HG02885 (cell line): ENCODE measurements around the gene DPYSL5.
"Not testable (repeated sequence)": the region's sequence is repeated elsewhere in the genome, so short reads cannot be mapped to it uniquely, and the experiment has no call there.

Source experiments
- ATAC-seq: cut with Tn5 transposase; IDR thresholded peaks from one replicate; pipeline ENCODE4 v1.9.1; 2021; ENCODE audit warnings: mild to moderate bottlenecking; ENCODE audit not compliant: unreplicated experiment, poor library complexity

DPYSL5 gene, protein sequence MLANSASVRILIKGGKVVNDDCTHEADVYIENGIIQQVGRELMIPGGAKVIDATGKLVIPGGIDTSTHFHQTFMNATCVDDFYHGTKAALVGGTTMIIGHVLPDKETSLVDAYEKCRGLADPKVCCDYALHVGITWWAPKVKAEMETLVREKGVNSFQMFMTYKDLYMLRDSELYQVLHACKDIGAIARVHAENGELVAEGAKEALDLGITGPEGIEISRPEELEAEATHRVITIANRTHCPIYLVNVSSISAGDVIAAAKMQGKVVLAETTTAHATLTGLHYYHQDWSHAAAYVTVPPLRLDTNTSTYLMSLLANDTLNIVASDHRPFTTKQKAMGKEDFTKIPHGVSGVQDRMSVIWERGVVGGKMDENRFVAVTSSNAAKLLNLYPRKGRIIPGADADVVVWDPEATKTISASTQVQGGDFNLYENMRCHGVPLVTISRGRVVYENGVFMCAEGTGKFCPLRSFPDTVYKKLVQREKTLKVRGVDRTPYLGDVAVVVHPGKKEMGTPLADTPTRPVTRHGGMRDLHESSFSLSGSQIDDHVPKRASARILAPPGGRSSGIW

DNA sequence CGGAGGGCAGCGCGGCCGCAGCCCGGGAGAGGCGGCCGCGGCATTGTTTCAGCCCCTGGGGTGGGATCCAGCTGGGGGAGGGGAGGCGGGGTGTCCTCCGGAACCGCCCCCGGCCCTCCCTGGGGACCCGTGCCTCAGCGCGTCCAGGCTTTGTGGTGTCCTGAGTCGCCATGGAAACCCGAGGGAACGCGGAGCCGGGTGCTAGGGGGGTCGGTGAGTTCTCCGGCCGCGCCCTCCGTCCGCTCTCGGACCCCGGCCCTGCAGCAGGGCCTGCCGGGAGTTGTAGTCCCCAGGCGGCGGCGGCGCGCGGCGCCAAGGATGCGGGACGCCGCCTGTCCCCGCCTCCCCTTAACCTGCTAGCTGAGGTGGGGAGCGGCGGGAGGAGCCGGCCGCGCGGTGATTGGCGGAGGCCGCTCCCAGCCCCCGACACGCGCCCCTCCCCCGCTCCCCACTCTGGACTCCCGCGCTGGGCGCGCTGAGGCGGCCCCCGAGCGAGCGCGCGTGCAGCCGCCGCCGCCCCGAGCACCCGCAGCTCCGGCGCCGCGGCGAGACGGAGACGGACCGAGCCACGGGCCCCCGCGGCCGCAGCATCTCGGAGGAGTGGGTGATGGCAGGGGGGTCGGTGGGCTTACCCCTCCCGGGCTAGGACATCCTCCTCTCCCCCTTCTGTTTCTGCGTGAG is at the start of gene DPYSL5:
DPYSL5 (plus strand) TSS at position 478 of the 681 bp plus-strand sequence. CDS start 50,368 bp downstream, outside the sequence.
- no peak for ATAC-seq

DNA sequence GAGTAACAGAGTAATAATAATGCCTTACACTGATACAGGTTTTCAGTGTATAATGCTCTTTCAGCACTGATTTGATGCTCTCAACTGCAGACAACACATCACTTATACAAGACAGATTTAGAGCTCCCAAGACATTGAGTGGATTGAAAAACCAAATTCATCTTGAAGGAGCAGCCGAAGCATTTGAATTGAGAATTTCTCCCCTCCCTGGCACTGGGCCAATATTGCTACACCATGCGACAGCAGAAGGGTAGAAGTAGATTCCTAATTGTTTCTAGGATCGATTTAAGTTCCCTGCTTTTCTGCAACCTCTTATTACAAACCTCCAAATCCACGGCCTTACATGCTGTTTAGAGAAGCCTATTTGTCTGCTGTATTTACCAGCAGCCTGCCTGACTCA is 46.6 kb upstream of the DPYSL5 start:
- ATAC-seq, result no peak

DNA sequence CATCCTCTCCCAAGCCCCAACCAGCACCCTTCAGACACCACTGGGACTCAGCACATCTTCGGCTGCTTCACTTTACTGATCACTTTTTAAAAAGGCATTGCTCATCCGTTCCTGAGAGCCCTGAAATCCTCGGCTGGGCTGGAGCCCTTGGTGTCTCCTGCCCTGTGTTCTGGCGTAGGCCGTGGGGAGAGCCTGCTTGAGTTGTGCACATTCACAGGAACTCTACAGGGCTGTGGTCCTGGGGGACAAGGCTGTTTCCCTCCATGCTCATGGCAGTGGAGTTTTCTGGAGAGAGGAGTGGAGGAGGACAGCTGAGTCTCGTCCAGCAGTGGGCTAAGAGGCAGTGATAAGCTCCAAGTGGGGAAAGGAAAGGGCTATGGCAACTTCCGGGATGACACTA is 46.1 kb upstream of the DPYSL5 start:
- ATAC-seq, result no peak

DNA sequence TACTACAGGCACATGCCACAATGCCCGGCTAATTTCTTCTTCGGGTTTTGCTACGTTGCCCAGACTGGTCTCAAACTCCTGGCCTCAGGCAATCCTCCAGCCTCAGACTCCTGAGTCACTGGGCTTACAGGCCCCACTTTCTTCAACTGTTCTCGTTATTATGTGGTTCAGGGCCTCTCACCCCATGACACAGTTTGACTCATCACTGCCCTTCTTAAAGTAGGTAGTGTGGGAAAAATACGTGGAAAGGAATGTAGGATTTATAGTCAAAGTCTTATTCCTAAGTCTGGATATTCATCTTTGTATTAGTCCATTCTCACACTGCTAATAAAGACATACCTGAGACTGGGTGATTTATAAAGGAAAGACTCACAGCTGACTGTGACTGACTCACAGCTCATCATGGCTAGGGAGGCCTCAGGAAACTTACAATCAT is 42.7 kb upstream of the DPYSL5 start:
- ATAC-seq, result no peak

DNA sequence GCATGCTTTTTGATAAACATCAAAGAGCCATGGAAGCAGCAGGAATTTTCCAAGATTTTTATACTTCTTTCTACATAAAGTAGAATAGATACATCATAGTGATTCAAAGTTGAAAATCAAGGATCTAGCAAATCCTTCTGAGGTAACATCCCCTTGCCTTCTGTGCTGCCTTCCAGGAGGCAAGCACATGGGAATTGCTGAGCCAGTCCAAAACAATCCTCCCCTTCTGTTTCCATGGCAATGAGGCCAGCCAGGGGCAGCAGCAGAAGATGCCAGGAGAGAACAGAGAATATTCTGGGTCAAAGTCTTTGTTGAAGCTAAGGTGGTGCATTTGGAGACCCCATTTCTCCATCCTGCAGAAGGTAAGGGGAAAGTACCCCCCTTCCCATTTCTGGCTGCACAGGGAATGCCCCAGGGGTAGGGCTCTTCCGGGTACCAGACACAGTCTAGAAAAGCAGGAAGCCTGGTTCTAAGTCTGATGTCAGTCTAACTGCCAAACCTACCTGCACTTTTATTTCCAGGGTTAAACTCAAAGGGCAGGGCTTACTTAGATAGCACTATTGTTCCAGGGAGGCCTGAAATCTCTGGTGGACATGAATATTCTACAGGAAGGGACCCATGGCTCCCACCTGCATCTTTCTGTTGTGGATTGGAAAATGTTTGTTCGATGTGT is 40.0 kb upstream of the DPYSL5 start:
- ATAC-seq, result no peak

DNA sequence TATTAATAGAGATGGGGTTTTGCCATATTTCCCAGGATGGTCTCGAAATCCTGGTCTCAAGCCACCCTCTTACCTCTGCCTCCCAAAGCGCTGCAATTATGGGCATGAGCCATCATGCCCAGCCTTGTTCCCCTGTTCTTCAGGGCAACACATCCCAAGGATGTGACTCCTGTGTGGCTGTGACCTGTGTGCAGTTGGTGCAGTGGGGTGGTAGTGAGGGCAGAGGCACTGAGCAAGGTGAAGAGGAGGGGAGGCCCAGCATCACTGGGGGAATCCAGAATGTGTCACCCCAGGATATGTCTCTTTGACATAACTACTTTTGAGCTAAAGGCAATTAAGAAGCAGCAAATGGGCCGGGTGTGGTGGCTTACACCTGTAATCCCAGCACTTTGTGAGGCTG is 38.7 kb upstream of the DPYSL5 start:
- ATAC-seq, result no peak

DNA sequence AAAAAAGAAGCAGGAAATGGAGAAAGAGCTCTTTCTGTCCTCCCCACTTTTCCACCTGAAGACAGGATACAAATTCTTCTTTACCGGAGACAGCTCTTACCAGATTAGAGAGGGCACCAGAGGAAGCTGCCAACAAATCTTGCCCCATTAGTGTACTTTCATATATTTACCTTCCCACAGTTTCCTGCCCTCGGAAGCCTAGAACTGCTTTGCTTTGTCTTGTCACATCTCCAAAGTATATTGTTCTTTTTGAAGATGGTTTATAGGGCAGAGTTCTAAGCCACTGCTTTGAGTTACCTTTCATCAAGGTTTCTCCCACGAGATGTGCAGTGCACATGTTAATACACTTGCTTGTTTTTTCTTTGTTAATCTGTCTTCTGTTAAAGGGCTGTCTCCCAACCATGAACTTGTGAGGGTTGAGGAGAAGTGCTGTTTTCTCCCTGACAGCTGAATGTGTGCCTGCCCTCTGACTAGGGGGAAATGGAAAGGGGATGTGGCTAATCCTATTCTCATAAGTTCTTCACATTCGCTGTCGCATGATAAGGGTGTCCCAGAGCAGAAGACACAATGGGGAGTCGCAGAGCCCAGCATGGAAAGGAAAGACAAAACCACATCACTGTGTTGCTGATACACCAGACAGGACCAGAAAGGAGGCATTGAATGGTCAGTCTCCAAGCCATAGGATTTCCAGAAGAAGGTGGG is 37.9 kb upstream of the DPYSL5 start:
- ATAC-seq, result no peak

DNA sequence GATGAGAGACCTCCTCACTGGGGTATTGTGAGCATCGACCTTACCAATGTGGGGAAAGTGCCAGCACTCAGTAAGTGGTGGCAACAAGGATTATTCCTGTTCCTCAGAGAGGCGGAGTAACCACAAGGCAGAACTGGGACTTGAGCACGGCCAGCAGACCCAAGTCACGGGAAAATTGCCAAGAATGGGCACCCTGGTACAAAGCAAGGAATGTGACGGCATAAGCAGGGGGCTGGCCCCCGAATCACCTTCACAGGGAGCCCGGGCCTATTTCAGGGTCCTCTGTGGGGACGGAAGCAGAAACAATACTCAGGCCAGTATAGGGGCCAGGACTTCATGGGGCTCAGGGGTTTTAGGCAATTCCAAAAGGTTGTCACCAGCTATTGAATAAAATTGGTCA is 36.7 kb upstream of the DPYSL5 start:
- no peak for ATAC-seq

DNA sequence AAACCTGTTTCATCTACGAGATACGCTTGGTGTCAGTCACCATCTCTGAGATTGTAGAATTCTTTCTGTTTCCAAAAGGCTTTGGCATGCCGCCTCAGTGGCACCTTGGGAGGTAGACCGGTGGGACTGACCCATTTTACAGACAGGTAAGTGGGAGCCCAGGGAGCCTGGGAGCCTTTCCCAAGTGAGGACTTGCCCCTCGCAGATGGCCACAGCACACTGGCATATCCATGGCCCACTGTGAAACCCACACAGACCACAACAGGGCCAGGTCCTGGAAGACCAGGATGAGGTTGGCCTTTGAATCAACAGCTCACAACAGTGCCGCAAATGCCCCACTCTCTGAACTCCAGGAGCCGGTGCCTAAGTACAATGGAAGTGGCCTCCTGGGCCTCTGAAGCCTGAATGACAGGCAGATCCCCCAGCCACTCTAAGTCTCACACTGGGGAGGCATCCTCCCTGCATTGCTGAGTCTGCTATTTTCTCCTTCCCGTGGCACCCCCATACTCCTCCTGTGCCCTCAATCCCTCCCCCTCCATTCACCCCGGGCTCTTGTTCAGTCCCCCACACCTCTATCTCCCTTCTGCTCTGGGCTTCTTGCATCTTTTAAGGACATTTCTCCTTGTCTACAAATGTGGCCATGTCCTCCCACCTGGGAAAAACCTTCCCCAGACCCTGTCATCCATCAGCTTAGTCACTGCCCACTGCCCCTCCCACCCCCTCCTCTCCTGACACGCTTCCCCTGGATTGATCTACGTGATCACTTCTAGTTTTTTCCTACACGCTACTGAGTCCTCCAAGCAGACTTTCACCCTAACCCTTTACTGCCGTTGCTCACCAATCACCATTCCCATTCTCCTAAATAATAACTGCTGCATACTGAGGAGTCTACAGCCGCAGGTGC is 35.9 kb upstream of the DPYSL5 start:
- ATAC-seq, result no peak

DNA sequence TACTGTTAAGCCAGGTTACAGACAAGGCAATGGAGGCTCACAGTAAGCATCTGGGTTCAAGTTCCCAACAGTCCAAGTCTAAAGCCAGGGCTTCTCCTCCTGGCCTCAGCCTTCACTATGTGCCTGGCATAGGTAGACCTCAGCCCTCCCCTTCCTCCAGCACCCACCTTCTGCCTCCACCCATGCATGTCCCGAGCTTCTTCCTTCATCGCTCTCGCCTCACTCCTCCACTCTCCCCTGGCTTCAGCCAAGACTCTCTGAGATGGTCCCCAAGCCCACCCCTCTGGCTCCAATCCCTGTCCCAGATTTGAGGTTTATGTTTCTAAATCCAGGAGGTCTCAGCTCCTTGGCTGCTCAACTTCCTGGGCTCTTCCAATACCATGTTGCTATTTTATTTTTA is 35.2 kb upstream of the DPYSL5 start:
- ATAC-seq, result no peak

DNA sequence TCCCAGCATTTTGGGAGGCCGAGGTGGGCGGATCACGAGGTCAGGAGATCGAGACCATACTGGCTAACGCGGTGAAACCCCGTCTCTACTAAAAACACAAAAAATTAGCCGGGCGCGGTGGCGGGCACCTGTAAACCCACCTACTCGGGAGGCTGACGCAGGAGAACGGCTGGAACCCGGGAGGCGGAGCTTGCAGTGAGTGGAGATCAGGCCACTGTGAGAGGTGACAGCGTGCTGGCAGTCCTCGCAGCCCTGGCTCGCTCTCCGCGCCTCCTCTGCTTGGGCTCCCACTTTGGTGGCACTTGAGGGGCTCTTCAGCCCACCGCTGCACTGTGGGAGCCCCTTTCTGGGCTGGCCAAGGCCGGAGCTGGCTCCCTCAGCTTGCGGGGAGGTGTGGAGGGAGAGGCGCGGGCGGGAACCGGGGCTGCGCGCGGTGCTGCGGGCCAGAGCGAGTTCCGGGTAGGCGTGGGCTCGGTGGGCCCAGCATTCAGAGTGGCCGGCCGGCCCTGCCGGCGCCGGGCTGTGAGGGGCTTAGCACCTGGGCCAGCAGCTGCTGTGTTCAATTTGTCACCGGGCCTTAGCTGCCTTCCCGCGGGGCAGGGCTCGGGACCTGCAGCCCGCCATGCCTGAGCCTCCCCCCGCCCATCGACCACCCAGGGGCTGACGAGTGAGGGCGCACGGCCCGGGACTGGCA is 33.7 kb upstream of the DPYSL5 start:
- not testable (repeated sequence) for ATAC-seq

DNA sequence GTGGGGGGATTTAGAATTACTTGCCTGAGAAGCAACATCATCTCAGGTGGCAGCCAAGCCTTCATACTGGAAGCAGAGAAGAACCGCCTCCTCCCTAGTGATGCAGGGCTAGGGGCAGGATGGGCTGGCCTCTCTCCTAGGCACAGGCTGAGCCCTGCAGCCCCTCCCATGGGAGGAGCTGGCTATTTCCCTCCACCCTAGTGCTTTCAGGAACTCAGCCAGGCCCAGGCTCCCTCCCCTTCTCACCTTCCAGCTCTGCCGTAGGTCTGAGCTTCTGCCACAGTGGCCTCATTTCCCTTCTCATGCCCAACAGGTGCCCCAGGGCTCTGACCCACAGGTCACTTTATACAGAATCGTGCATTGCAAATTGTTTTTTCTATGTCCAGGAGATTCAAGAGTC is 31.0 kb upstream of the DPYSL5 start:
- ATAC-seq, result no peak

DNA sequence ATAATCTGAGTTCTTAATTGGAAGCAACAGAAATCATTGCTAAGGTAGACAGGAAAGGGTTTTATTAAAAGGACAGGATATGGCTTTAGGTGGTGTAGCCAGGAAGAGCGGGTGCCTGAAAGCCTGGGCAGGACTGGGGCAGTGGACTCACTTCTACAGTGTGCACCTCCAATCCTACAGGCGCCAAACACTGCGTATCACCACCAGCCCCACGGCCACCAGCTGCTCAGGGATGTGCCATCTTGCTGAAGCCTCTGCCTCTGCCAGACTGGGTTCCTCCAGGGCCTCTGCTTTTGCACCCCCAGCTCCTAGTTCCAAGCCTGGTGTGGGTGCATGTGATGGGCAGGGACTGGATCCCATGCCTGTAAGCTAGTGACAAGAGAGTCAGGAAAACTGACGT is 29.7 kb upstream of the DPYSL5 start:
- ATAC-seq, result no peak

DNA sequence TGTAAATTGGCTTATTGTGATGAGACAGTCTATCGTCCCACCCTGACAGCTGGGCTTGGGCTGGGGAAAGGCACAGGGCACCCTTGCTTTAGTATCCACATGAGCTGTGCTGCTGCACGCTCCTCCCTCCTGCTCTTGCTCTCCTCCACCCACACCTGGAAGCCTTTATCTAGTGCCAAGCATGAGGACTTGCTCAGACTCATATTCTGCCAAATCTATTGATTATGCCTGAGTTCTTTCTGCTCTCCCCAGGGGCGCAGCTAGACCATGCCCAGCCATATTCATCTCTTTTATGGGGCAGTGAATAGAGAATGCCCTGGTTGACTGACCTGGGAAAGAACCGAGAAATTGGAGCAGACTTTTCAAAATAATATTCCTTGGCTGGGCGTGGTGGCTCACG is 29.0 kb upstream of the DPYSL5 start:
- no peak for ATAC-seq

DNA sequence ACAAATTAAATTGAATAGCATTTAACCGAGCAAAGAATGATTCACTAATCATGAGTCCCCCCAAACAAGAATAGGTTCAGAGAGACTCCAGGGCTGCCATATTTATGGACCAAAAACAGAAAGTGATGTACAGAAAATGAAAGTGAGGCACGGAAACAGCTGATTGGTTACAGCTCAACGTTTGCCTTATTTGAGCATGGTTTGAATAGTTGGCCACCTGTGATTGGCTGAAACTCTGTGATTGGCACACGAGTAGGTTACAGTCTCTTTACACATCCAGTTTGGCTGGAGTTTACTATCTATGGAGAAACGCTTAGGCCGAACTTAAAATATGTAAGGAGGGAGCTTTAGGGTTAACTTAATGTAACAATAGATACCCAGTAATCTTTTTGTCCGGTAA is 27.0 kb upstream of the DPYSL5 start:
- no peak for ATAC-seq

DNA sequence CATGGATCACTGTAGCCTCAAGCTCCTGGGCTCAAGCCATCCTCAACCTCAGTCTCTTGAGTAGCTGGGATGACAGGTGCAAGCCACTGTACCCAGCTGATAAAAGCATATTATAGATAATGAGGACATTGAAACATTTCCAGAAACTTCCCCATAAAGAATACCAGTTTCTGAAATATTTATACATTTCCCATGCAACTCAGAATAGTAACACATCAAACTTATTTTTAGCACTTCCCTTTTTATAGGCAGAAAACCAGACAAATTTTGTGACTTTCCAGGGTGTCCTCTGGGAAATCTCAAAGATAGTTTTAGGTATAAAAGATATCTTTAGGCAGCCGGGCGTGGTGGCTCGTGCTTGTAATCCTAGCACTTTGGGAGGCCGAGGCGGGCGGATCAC is 25.1 kb upstream of the DPYSL5 start:
- no peak for ATAC-seq

DNA sequence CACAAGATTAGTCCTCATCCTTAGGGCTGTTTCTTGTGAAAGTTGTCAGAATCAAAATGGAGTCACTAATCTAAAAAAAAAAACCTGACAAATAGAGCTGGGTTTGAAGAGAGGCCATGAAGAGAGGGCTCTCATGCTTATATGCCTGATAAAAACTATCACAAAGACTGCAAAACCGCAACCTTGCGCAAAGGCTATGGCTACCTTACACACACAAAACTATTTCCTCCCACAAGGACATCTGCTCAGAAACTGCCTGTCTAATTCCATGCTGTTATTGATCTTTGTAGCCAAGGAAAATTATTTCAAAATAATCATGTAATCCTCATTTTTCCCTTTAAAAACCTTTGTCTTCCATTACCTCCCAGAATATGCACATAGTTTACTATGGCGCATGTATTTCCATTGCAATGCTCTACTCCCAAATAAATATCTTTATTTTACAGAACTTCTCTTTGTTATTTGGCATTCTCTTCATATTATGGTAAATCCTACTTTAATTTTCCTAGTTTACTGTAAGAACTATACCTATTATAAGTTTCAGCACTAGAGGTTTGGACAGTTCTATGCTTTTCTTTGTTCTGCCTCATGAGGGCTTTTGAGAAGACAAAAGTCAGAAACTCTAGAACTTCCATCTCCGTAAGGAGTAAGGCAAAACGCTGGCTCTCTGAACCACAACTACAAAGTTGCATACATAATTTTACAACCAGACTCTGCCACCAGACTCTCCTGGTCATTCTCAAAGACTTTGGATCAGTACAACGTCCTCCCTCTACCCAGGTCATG is 9.6 kb upstream of the DPYSL5 start:
- no peak for ATAC-seq
